Stomach (tissue), 9 donors: ENCODE data around the gene COL7A1. TPM values are rescaled to one million over a fixed set of nuclear protein-coding genes. Genes with fewer than 3 reads are reported as not detected.

ENCODE experiments used
- DNase-seq, 2 donors: peaks; one replicate each; pipeline versions ENCODE4 v3.0.0 to v3.0.0-alpha.2; 2013 to 2019
- H3K27ac ChIP-seq, 5 donors: fragments of 200-600 bp in 4 of 5; sonication (generic) in 4 of 5; one replicate each; pipeline ENCODE4 v1.5.1; 2013 to 2019; ENCODE audit warnings: mild to moderate bottlenecking in 1 of 5, moderate library complexity in 1 of 5
- H3K27me3 ChIP-seq, 3 donors: fragments of 200-600 bp; sonication (generic); one replicate each; pipeline ENCODE4 v1.5.1; 2017 to 2019; ENCODE audit warnings: mixed run types in 1 of 3
- H3K36me3 ChIP-seq, 4 donors: fragments of 200-600 bp; sonication (generic); 1 replicate in 3 of 4; 2 replicates in 1 of 4; pipeline ENCODE4 v1.5.1; 2016 to 2019
- H3K4me1 ChIP-seq, 4 donors: fragments of 200-600 bp; sonication (generic); one replicate each; pipeline ENCODE4 v1.5.1; 2016 to 2019
- H3K4me3 ChIP-seq, 4 donors: fragments of 200-600 bp; sonication (generic) in 3 of 4; one replicate each; pipeline ENCODE4 v1.5.1; 2016 to 2019; ENCODE audit warnings: mild to moderate bottlenecking in 1 of 4
- H3K9me3 ChIP-seq, 4 donors: fragments of 200-600 bp; sonication (generic); one replicate each; pipeline ENCODE4 v1.5.1; 2016 to 2019
- CTCF ChIP-seq, 7 experiments: fragments of 450-650 bp in 4 of 7; fragments of 200-600 bp in 3 of 7; sonication (generic) in 3 of 7; IDR thresholded peaks; one replicate each; pipeline ENCODE4 v1.5.1; 2016 to 2019; ENCODE audit warnings: antibody characterized with exemption in 7 of 7, control low read depth in 2 of 7, mild to moderate bottlenecking in 1 of 7
- EP300 ChIP-seq: sonication (generic); formaldehyde crosslinking; IDR thresholded peaks from one replicate; pipeline ENCODE4 v1.6.1; 2017; ENCODE audit warnings: antibody characterized with exemption
- POLR2A ChIP-seq, 4 donors: fragments of 450-650 bp; IDR thresholded peaks; one replicate each; pipeline ENCODE4 v1.6.1; 2016; ENCODE audit warnings: antibody characterized with exemption in 4 of 4, control low read depth in 2 of 4, mild to moderate bottlenecking in 1 of 4, moderate library complexity in 1 of 4
- POLR2AphosphoS5 ChIP-seq, 3 donors: sonication (generic); formaldehyde crosslinking; IDR thresholded peaks; one replicate each; pipeline ENCODE4 v1.6.1; 2016; ENCODE audit warnings: antibody characterized with exemption in 3 of 3
- WGBS, 5 donors: extraction: QIAGEN DNeasy Blood & Tissue Kit in 3 of 5; methylation state at CpG; one replicate each; pipeline versions ENCODE4 v1.1.5 to v1.1.7; 2013 to 2018; 5-methylcytosine and 5-hydroxymethylcytosine counted together
- intact Hi-C: fragments of 100-400 bp; cut with DNase I; formaldehyde crosslinking; loops from one replicate; pipeline ENCODE4 v1.15.1; 2023; ENCODE audit warnings: low total_unique reads
- polyA plus RNA-seq, 3 donors: library from polyadenylated mRNA; stranded (reverse); fragments of 200-250 nt; gene quantifications; one replicate each; pipeline ENCODE4 v1.2.3, GENCODE V29; 2013
- total RNA-seq, 5 donors: library from RNA; depleted of rRNA; stranded (reverse); fragments of >200 nt; gene quantifications; one replicate each; pipeline versions ENCODE4 v1.1.0 to v1.2.3, GENCODE V29; 2014 to 2016
- donor health status: healthy with polysubstance abuse.
- donor health status: Bipolar disorder and iron deficiency.
- donor health status: healthy.

COL7A1 gene
- total and polyA plus RNA-seq, 8 donors = 1.8 to 123 (median 7.7) TPM

- no peak for DNase-seq
- intact Hi-C loops = no loop called here
- Histone ChIP-seq H3K4me3 (no peak overlapping the region), H3K27me3 (no peaks in the 10 kb centered on the region), H3K4me1 (no peaks in the 10 kb centered on the region), H3K36me3 (peaks cover 0 to 4% (median 0%) of the 10 kb centered on the region in 4 donors), H3K27ac (no peak overlapping the region), H3K9me3 (no peaks in the 10 kb centered on the region)
- TF ChIP-seq POLR2AphosphoS5 (IDR thresholded peaks at IDR 0.05) (no peak), CTCF (IDR thresholded peaks at IDR 0.05) (no peak), EP300 (no peak), POLR2A (IDR thresholded peaks at IDR 0.05) (no peak)
- 66 to 82% (median 71%) methylated on average over 3 to 4 of the region's 4 CpGs for WGBS, 5 donors
Observed at GRCh38 chr3:48576647-48577046, 18.5 kb downstream of the COL7A1 start.

GRCh38 chr3:48575366-48575765 is 19.8 kb downstream of the COL7A1 start:
- no peaks in the 10 kb centered on the region for H3K9me3 ChIP-seq
- H3K27me3 ChIP-seq = no peaks in the 10 kb centered on the region
- WGBS, 5 donors = 77 to 93% (median 86%) methylated on average over 10 to 17 of the region's 17 CpGs
- TF ChIP-seq POLR2AphosphoS5 (IDR thresholded peaks at IDR 0.05) = no peak
- no peak for TF ChIP-seq POLR2A (IDR thresholded peaks at IDR 0.05)
- TF ChIP-seq CTCF (IDR thresholded peaks at IDR 0.05) = no peak
- no peak for TF ChIP-seq EP300
- no peak overlapping the region for H3K4me3 ChIP-seq
- H3K36me3 ChIP-seq = peaks cover 0 to 4% (median 0%) of the 10 kb centered on the region in 4 donors
- H3K4me1 ChIP-seq = no peaks in the 10 kb centered on the region
- intact Hi-C loops = no loop called here
- no peak for DNase-seq
- H3K27ac ChIP-seq = no peak overlapping the region

GRCh38 chr3:48573973-48574585 is 21.1 kb downstream of the COL7A1 start:
- H3K27me3 ChIP-seq = no peaks in the 10 kb centered on the region
- H3K27ac ChIP-seq = no peak overlapping the region
- DNase-seq = no peak
- TF ChIP-seq POLR2A (IDR thresholded peaks at IDR 0.05) (no peak), POLR2AphosphoS5 (IDR thresholded peaks at IDR 0.05) (no peak), CTCF (IDR thresholded peaks at IDR 0.05) (no peak), EP300 (no peak)
- WGBS, 5 donors = 89 to 100% (median 95%) methylated on average over 4 to 10 of the region's 10 CpGs
- intact Hi-C loops = no loop called here
- peaks cover 0 to 4% (median 0%) of the 10 kb centered on the region in 4 donors for H3K36me3 ChIP-seq
- no peaks in the 10 kb centered on the region for H3K9me3 ChIP-seq
- H3K4me3 ChIP-seq = no peak overlapping the region
- no peaks in the 10 kb centered on the region for H3K4me1 ChIP-seq

GRCh38 chr3:48572517-48572916 is 22.6 kb downstream of the COL7A1 start:
- Histone ChIP-seq H3K9me3 (no peaks in the 10 kb centered on the region), H3K36me3 (no peaks in the 10 kb centered on the region), H3K4me1 (no peaks in the 10 kb centered on the region), H3K4me3 (no peak overlapping the region), H3K27ac (no peak overlapping the region), H3K27me3 (no peaks in the 10 kb centered on the region)
- intact Hi-C loops = no loop called here
- TF ChIP-seq CTCF (IDR thresholded peaks at IDR 0.05) (no peak), EP300 (no peak), POLR2AphosphoS5 (IDR thresholded peaks at IDR 0.05) (no peak), POLR2A (IDR thresholded peaks at IDR 0.05) (no peak)
- 78 to 88% (median 86%) methylated on average over 2 to 7 of the region's 7 CpGs for WGBS, 5 donors
- DNase-seq = no peak
